Mesenchymal stem cell (in vitro differentiated cells and primary cell): Measurements from ENCODE around the gene GRM2.

ENCODE experiments used
- DNase-seq: peaks from one replicate; pipeline ENCODE4 v3.0.0-alpha.2; 2013
- H2AFZ ChIP-seq: one replicate; pipeline ENCODE4 v1.6.1; 2013; ENCODE audit warnings: low read depth, mild to moderate bottlenecking, control low read depth, inconsistent platforms, low read length, moderate library complexity
- H2AK5ac ChIP-seq: 2 replicates; pipeline ENCODE4 v1.6.1; 2013; ENCODE audit warnings: low read length, moderate library complexity, mild to moderate bottlenecking, inconsistent platforms; ENCODE audit not compliant: severe bottlenecking
- H2BK120ac ChIP-seq: one replicate; pipeline ENCODE4 v1.6.1; 2013; ENCODE audit warnings: low read depth, mild to moderate bottlenecking, inconsistent platforms, low read length, moderate library complexity
- H2BK12ac ChIP-seq, 2 experiments: one replicate each; pipeline ENCODE4 v1.6.1; 2013; ENCODE audit warnings: inconsistent platforms in 2 of 2, low read length in 2 of 2, mild to moderate bottlenecking in 2 of 2, moderate library complexity in 2 of 2, control low read depth in 1 of 2
- H2BK15ac ChIP-seq: one replicate; pipeline ENCODE4 v1.6.1; 2013; ENCODE audit warnings: mild to moderate bottlenecking, low read depth, inconsistent platforms; ENCODE audit not compliant: poor library complexity, severe bottlenecking
- H2BK5ac ChIP-seq: 2 replicates; pipeline ENCODE4 v1.6.1; 2013; ENCODE audit warnings: low read depth, mild to moderate bottlenecking, low read length, control low read depth, inconsistent platforms; ENCODE audit not compliant: poor library complexity, severe bottlenecking
- H3K14ac ChIP-seq, 2 experiments: one replicate each; pipeline ENCODE4 v1.6.1; 2013; ENCODE audit warnings: inconsistent platforms in 2 of 2, low read length in 2 of 2, control low read depth in 1 of 2, mild to moderate bottlenecking in 1 of 2, moderate library complexity in 1 of 2
- H3K18ac ChIP-seq, 2 experiments: one replicate each; pipeline ENCODE4 v1.6.1; 2013; ENCODE audit warnings: inconsistent platforms in 2 of 2, low read length in 2 of 2, control low read depth in 1 of 2, low read depth in 1 of 2, mild to moderate bottlenecking in 1 of 2
- H3K23ac ChIP-seq, 2 experiments: one replicate each; pipeline ENCODE4 v1.6.1; 2013; ENCODE audit warnings: inconsistent platforms in 2 of 2, low read length in 2 of 2, mild to moderate bottlenecking in 2 of 2, moderate library complexity in 2 of 2, control low read depth in 1 of 2
- H3K27ac ChIP-seq: 2 replicates; pipeline ENCODE4 v1.5.1; 2013; ENCODE audit warnings: mild to moderate bottlenecking, moderate library complexity, low read length, control low read depth, inconsistent platforms; ENCODE audit not compliant: poor library complexity, severe bottlenecking
- H3K27me3 ChIP-seq, 2 experiments: 2 replicates each; pipeline versions ENCODE4 v1.6.1 to v1.7.0; 2013; ENCODE audit warnings: low read length in 2 of 2, mild to moderate bottlenecking in 2 of 2, moderate library complexity in 2 of 2, control low read depth in 1 of 2, inconsistent platforms in 1 of 2; ENCODE audit not compliant: control insufficient read depth in 1 of 2, insufficient read depth in 1 of 2
- H3K36me3 ChIP-seq, 2 experiments: 2 replicates each; pipeline versions ENCODE4 v1.6.1 to v1.7.0; 2013; ENCODE audit warnings: low read length in 2 of 2, control low read depth in 1 of 2, inconsistent platforms in 1 of 2, low read depth in 1 of 2, mild to moderate bottlenecking in 1 of 2; ENCODE audit not compliant: insufficient read depth in 2 of 2, control insufficient read depth in 1 of 2
- H3K4ac ChIP-seq, 2 experiments: one replicate each; pipeline ENCODE4 v1.6.1; 2013; ENCODE audit warnings: inconsistent platforms in 2 of 2, low read length in 2 of 2, mild to moderate bottlenecking in 2 of 2, moderate library complexity in 2 of 2, control low read depth in 1 of 2, low read depth in 1 of 2
- H3K4me1 ChIP-seq: 2 replicates; pipeline ENCODE4 v1.6.1; 2013; ENCODE audit warnings: low read depth, low read length, control low read depth; ENCODE audit not compliant: control insufficient read depth, insufficient read depth
- H3K4me2 ChIP-seq: 2 replicates; pipeline ENCODE4 v1.6.1; 2013; ENCODE audit warnings: low read length, mild to moderate bottlenecking, inconsistent platforms; ENCODE audit not compliant: poor library complexity, severe bottlenecking
- H3K4me3 ChIP-seq, 2 experiments: 2 replicates each; pipeline versions ENCODE4 v1.5.1 to v1.7.0; 2013; ENCODE audit warnings: low read length in 2 of 2, mild to moderate bottlenecking in 2 of 2, control low read depth in 1 of 2, low read depth in 1 of 2; ENCODE audit not compliant: insufficient read depth in 1 of 2
- H3K79me1 ChIP-seq: replicated peaks from 2 replicates; pipeline ENCODE4 v1.6.1; 2013; ENCODE audit warnings: mild to moderate bottlenecking, control low read depth, low read length, inconsistent platforms; ENCODE audit not compliant: poor library complexity, severe bottlenecking
- H3K9ac ChIP-seq: 2 replicates; pipeline ENCODE4 v1.7.0; 2013; ENCODE audit warnings: mild to moderate bottlenecking, low read length, moderate library complexity
- H3K9me3 ChIP-seq: 2 replicates; pipeline ENCODE4 v1.7.0; 2013; ENCODE audit warnings: mild to moderate bottlenecking, low read length; ENCODE audit not compliant: control insufficient read depth
- H4K8ac ChIP-seq: one replicate; pipeline ENCODE4 v1.6.1; 2013; ENCODE audit warnings: inconsistent platforms, mild to moderate bottlenecking, low read length, moderate library complexity
- H4K91ac ChIP-seq: one replicate; pipeline ENCODE4 v1.6.1; 2013; ENCODE audit warnings: mild to moderate bottlenecking, low read length, inconsistent platforms
- WGBS: methylation state at CpG from one replicate; pipeline ENCODE4 v1.1.7; 2013; ENCODE audit warnings: mixed read lengths; 5-methylcytosine and 5-hydroxymethylcytosine counted together

Gene GRM2

DNA sequence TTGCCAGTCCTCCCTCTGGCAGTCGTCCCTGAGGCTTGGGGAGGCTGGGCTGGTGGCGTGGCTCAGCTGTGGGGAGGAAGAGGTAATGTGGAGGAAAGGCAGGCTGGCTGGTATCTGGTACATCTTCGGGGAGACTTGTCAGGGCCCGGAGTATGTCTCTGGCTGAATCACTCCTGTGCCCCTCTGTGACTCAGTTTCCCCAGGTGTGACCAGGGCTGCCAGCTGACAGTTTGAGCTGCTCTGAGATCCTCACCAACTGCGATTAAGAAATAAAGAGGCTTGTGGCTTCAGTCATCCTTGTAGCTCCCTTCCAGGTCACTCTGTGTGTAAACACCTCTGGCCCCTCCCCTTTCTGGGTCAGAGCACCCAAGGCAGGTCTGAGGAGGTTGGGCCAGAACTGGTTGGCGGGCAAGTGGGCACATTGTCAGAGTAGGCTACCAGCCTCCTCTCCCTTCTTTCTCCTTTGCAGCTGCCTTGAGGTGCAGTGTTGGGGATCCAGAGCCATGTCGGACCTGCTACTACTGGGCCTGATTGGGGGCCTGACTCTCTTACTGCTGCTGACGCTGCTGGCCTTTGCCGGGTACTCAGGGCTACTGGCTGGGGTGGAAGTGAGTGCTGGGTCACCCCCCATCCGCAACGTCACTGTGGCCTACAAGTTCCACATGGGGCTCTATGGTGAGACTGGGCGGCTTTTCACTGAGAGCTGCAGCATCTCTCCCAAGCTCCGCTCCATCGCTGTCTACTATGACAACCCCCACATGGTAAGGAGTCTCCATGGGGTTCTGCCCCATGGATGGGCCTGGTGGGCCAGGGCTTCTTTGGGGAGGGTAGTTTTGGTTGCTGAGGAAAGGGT lies 32.8 kb upstream of the GRM2 start:
- H3K18ac ChIP-seq: no peak overlapping the region
- H3K23ac ChIP-seq: no peak overlapping the region
- H2AFZ ChIP-seq: no peak overlapping the region
- H3K14ac ChIP-seq: no peak overlapping the region
- no peak overlapping the region for H3K4me2 ChIP-seq
- 97% methylated on average over 13 of the region's 14 CpGs for WGBS
- no peaks in the 10 kb centered on the region for H3K27me3 ChIP-seq
- no peak overlapping the region for H2AK5ac ChIP-seq
- H2BK120ac ChIP-seq: no peak overlapping the region
- no peak overlapping the region for H2BK5ac ChIP-seq
- H3K4me3 ChIP-seq: no peak overlapping the region
- no peak overlapping the region for H4K8ac ChIP-seq
- peaks cover 23% of the 10 kb centered on the region for H3K4me1 ChIP-seq
- no peak overlapping the region for H4K91ac ChIP-seq
- peak overlapping the region; percentile 93 for H3K9ac ChIP-seq
- H3K4ac ChIP-seq: no peak overlapping the region
- H3K36me3 ChIP-seq: peaks cover 39 to 47% of the 10 kb centered on the region in 2 experiments
- H3K27ac ChIP-seq: no peak overlapping the region
- H3K9me3 ChIP-seq: no peaks in the 10 kb centered on the region
- no peak for DNase-seq
- peaks cover 62% of the 10 kb centered on the region for H3K79me1 ChIP-seq
- H2BK15ac ChIP-seq: peak overlapping the region; percentile 15
- no peak overlapping the region for H2BK12ac ChIP-seq

DNA sequence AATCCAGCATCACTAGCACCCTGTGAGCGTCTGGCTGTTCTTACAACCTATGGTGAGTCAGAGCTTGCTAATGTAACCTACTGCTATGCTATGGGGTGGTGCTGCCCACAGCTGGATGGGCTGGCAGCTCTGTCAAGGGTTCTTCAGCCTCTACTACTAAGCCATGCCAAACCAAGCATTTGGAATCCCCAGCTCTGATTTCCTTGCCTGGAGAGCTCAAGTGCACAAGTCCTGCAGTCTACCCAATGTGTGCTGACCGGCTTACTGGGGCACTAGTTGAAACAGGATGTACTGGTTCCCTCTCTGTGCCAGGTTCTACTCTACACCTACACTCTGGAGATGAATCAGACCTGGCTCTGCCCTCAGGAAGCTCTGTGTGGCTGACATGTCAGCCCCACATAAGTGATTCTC lies 31.7 kb upstream of the GRM2 start:
- no peak overlapping the region for H4K8ac ChIP-seq
- H4K91ac ChIP-seq: no peak overlapping the region
- no peak overlapping the region for H3K4me3 ChIP-seq

DNA sequence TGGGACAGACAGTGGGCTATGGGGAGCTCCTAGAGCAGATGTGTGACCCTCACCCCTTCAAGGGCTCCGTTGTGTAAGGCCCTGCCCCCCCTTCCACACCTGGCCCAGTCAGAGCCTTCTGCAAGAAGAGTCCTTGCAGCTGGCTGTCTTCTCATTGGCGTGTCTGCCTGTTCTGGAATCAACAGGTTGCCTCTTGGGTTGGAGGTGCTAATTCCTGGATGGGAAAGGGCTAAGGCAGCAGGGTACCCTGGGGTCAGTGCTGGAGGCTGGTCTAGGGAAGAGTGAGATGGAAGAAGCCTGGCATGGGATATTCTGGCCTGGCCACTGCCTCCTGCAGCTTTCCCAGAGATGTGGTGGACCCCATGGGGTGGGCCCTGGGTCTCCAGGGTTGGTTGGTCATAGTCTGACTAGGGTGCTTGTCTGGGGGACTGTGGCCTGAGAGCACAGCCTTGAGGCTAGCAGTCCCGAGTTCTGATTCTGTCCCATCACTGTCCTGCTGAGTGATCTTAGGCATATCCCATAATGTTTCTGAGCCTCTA lies 30.7 kb upstream of the GRM2 start:
- no peak overlapping the region for H3K4ac ChIP-seq
- no peak overlapping the region for H3K14ac ChIP-seq
- H3K4me3 ChIP-seq: no peak overlapping the region
- no peak overlapping the region for H3K9ac ChIP-seq
- H4K8ac ChIP-seq: no peak overlapping the region
- no peak overlapping the region for H2BK120ac ChIP-seq
- H3K9me3 ChIP-seq: no peaks in the 10 kb centered on the region
- H3K23ac ChIP-seq: no peak overlapping the region
- no peak overlapping the region for H2BK5ac ChIP-seq
- 96% methylated on average over 3 of the region's 3 CpGs for WGBS
- no peak overlapping the region for H2AFZ ChIP-seq
- H2BK15ac ChIP-seq: no peak overlapping the region
- peaks cover 19% of the 10 kb centered on the region for H3K4me1 ChIP-seq
- no peaks in the 10 kb centered on the region for H3K27me3 ChIP-seq
- H2BK12ac ChIP-seq: no peak overlapping the region
- H3K27ac ChIP-seq: no peak overlapping the region
- H3K18ac ChIP-seq: no peak overlapping the region
- peaks cover 78% of the 10 kb centered on the region for H3K79me1 ChIP-seq
- H2AK5ac ChIP-seq: no peak overlapping the region
- H4K91ac ChIP-seq: no peak overlapping the region
- no peak for DNase-seq
- H3K4me2 ChIP-seq: no peak overlapping the region
- H3K36me3 ChIP-seq: peaks cover 43 to 58% of the 10 kb centered on the region in 2 experiments

More for the DNA sequence above, 31.7 kb upstream of the GRM2 start:
- H2BK5ac ChIP-seq: no peak overlapping the region
- no peak overlapping the region for H2BK120ac ChIP-seq
- no peak overlapping the region for H2BK15ac ChIP-seq
- H3K9ac ChIP-seq: peak overlapping the region; percentile 4
- no peak overlapping the region for H3K23ac ChIP-seq
- H3K27me3 ChIP-seq: no peaks in the 10 kb centered on the region
- H3K18ac ChIP-seq: no peak overlapping the region
- no peak overlapping the region for H2BK12ac ChIP-seq
- H3K14ac ChIP-seq: no peak overlapping the region
- H2AK5ac ChIP-seq: no peak overlapping the region
- 80% methylated on average over 2 of the region's 2 CpGs for WGBS
- peaks cover 74% of the 10 kb centered on the region for H3K79me1 ChIP-seq
- H3K4ac ChIP-seq: no peak overlapping the region
- peaks cover 23% of the 10 kb centered on the region for H3K4me1 ChIP-seq
- DNase-seq: no peak
- no peak overlapping the region for H3K27ac ChIP-seq
- no peak overlapping the region for H2AFZ ChIP-seq
- H3K36me3 ChIP-seq: peaks cover 41 to 56% of the 10 kb centered on the region in 2 experiments
- no peaks in the 10 kb centered on the region for H3K9me3 ChIP-seq
- no peak overlapping the region for H3K4me2 ChIP-seq

DNA sequence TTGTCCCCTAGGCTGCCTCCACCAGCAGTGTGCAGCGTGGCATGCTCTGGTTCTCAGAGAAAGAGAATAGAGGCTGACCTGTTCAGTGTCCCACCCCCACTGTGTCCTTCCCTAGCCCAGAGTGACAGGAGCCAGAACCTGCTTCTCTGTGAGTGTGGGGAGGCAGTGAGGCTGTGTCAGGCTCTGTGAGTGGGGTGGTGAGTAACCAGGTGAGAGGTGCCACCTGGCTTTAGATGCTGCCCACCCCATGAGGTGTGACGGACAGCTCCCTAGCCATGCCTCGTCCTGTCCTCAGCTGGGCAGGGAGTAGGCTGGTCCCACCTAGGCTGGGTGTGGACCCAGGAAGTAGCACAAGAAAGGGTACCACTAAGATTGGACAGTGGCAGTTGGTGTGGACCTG lies 29.5 kb upstream of the GRM2 start:
- H3K79me1 ChIP-seq: peaks cover 80% of the 10 kb centered on the region
- H3K23ac ChIP-seq: no peak overlapping the region
- H2AFZ ChIP-seq: no peak overlapping the region
- H3K4ac ChIP-seq: no peak overlapping the region
- H3K9me3 ChIP-seq: no peaks in the 10 kb centered on the region
- H2BK12ac ChIP-seq: no peak overlapping the region
- H2BK5ac ChIP-seq: no peak overlapping the region
- no peak overlapping the region for H3K9ac ChIP-seq
- no peak overlapping the region for H4K91ac ChIP-seq
- no peaks in the 10 kb centered on the region for H3K27me3 ChIP-seq
- H3K4me1 ChIP-seq: peaks cover 20% of the 10 kb centered on the region
- H3K36me3 ChIP-seq: peaks cover 47 to 58% of the 10 kb centered on the region in 2 experiments
- no peak overlapping the region for H3K4me2 ChIP-seq
- DNase-seq: no peak
- H2BK15ac ChIP-seq: no peak overlapping the region
- H3K27ac ChIP-seq: no peak overlapping the region
- H3K4me3 ChIP-seq: no peak overlapping the region
- WGBS: 96% methylated on average over 3 of the region's 3 CpGs
- no peak overlapping the region for H2AK5ac ChIP-seq
- H3K18ac ChIP-seq: no peak overlapping the region
- H3K14ac ChIP-seq: no peak overlapping the region
- H4K8ac ChIP-seq: no peak overlapping the region
- no peak overlapping the region for H2BK120ac ChIP-seq
